Neural cell (in vitro differentiated cells): ENCODE data around the gene SCN8A.

Experiments
- CTCF ChIP-seq: fragments of 450-650 bp; IDR thresholded peaks from 2 replicates; pipeline ENCODE4 v1.5.1; 2014; ENCODE audit warnings: antibody characterized with exemption, mild to moderate bottlenecking, moderate library complexity; ENCODE audit not compliant: poor library complexity, severe bottlenecking
- EP300 ChIP-seq: fragments of 450-650 bp; conservative IDR thresholded peaks from 2 replicates; pipeline ENCODE4 v1.6.1; 2014; ENCODE audit warnings: antibody characterized with exemption, mild to moderate bottlenecking, moderate library complexity; ENCODE audit not compliant: poor library complexity, severe bottlenecking
- POLR2AphosphoS5 ChIP-seq: IDR thresholded peaks from 2 replicates; pipeline ENCODE4 v1.6.1; 2012
- RAD21 ChIP-seq: fragments of 450-650 bp; conservative IDR thresholded peaks from 2 replicates; pipeline ENCODE4 v1.6.1; 2014; ENCODE audit warnings: antibody characterized with exemption, mild to moderate bottlenecking, moderate library complexity

- no peak for TF ChIP-seq POLR2AphosphoS5
- no peak for TF ChIP-seq CTCF
- TF ChIP-seq EP300 = no peak
- no peak for TF ChIP-seq RAD21
These were observed 126.4 kb downstream of the SCN8A start for GRCh38 chr12:51717326-51717925.
